Hepatocyte (in vitro differentiated cells): ENCODE results near the gene TCF4. TPM values are rescaled to one million over a fixed set of nuclear protein-coding genes. Genes with fewer than 3 reads are reported as not detected.

Source experiments
- DNase-seq: peaks from one replicate; pipeline ENCODE4 v3.0.0-alpha.2; 2016; ENCODE audit warnings: low spot score
- H2AFZ ChIP-seq: fragments of 200-600 bp; sonication (generic); 2 replicates; pipeline ENCODE4 v1.6.0; 2016; ENCODE audit warnings: antibody characterized with exemption, mild to moderate bottlenecking
- H3K27ac ChIP-seq: fragments of 200-600 bp; sonication (generic); 2 replicates; pipeline ENCODE4 v1.5.1; 2016; ENCODE audit warnings: mild to moderate bottlenecking
- H3K27me3 ChIP-seq: fragments of 200-600 bp; sonication (generic); 2 replicates; pipeline ENCODE4 v1.6.1; 2016
- H3K36me3 ChIP-seq: fragments of 200-600 bp; sonication (generic); replicated peaks from 2 replicates; pipeline ENCODE4 v1.5.1; 2016; ENCODE audit warnings: low read depth; ENCODE audit not compliant: insufficient read depth
- H3K4me1 ChIP-seq: fragments of 200-600 bp; sonication (generic); 2 replicates; pipeline ENCODE4 v1.5.1; 2016; ENCODE audit warnings: mild to moderate bottlenecking, moderate library complexity; ENCODE audit not compliant: insufficient read depth
- H3K4me2 ChIP-seq: fragments of 200-600 bp; sonication (generic); 2 replicates; pipeline ENCODE4 v1.6.0; 2016
- H3K4me3 ChIP-seq: fragments of 200-600 bp; sonication (generic); 2 replicates; pipeline ENCODE4 v1.5.1; 2016; ENCODE audit warnings: mild to moderate bottlenecking
- H3K79me2 ChIP-seq: fragments of 200-600 bp; sonication (generic); 2 replicates; pipeline ENCODE4 v1.6.0; 2017; ENCODE audit warnings: mild to moderate bottlenecking
- H3K9me2 ChIP-seq: fragments of 200-600 bp; sonication (generic); replicated peaks from 2 replicates; pipeline ENCODE4 v1.6.0; 2017; ENCODE audit warnings: mild to moderate bottlenecking; ENCODE audit not compliant: insufficient read depth
- H3K9me3 ChIP-seq: fragments of 200-600 bp; sonication (generic); 2 replicates; pipeline ENCODE4 v1.5.1; 2016; ENCODE audit warnings: low read depth, mild to moderate bottlenecking
- H4K20me1 ChIP-seq: fragments of 200-600 bp; sonication (generic); 2 replicates; pipeline ENCODE4 v1.6.0; 2016; ENCODE audit warnings: mild to moderate bottlenecking; ENCODE audit not compliant: insufficient read depth, poor library complexity, severe bottlenecking
- EZH2 ChIP-seq: fragments of 200-600 bp; sonication (generic); IDR thresholded peaks from 2 replicates; pipeline ENCODE4 v1.6.1; 2016; ENCODE audit warnings: antibody characterized with exemption, mild to moderate bottlenecking, borderline replicate concordance
- EZH2phosphoT487 ChIP-seq: fragments of 200-600 bp; sonication (generic); IDR thresholded peaks from one replicate; pipeline ENCODE4 v1.6.1; 2018; ENCODE audit warnings: antibody characterized with exemption, mild to moderate bottlenecking, low read depth, moderate library complexity; ENCODE audit not compliant: unreplicated experiment, severe bottlenecking
- WGBS: methylation state at CpG from one replicate; pipeline ENCODE4 v1.1.6; 2016; ENCODE audit warnings: low lambda C conversion rate; ENCODE audit errors: missing lambda C conversion rate; 5-methylcytosine and 5-hydroxymethylcytosine counted together
- polyA plus RNA-seq: library from polyadenylated mRNA; unstranded; fragments of >200 nt; fragmentation: Nextera tagmentation; extraction: Ambion mirVana; gene quantifications from 2 replicates; pipeline ENCODE4 v1.2.1, GENCODE V29; 2016
- total RNA-seq: library from RNA; depleted of rRNA; stranded (reverse); fragments of >200 nt; gene quantifications from 2 replicates; pipeline ENCODE4 v1.2.3, GENCODE V29; 2014
- TF ChIP-seq, protein P1 (sequence below): fragments of 200-600 bp; sonication (generic); IDR thresholded peaks from 2 replicates; pipeline ENCODE4 v1.5.1; 2016; ENCODE audit warnings: antibody characterized with exemption, mild to moderate bottlenecking; ENCODE audit not compliant: poor library complexity

TCF4 gene
- total and polyA plus RNA-seq, 2 experiments from 2014 or later = 40.5 to 65.2 TPM

DNA sequence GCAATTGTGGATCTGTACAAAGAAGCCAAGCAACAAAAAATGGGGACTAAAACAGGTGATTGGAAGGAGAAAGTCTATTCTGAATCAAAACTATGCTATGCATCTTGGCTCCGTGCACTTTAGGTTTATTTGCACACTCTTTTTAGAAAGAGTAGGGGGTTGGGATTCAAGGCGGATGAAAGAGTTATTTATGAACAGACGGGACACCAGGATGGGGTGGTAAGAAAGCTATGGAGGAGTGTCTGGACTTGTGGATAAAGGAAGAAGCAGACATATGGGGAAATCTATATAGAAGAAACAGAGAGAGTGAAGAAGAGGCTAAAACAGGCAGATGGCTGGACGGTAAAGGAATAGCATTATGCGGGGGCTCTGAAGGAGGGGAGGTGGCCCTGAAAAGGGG lies 57.8 kb downstream of the TCF4 start:
- no peaks in the 10 kb centered on the region for H3K9me3 ChIP-seq
- H3K4me1 ChIP-seq = peaks cover 6% of the 10 kb centered on the region
- DNase-seq = no peak
- no peaks in the 10 kb centered on the region for H3K27me3 ChIP-seq
- no peak for TF ChIP-seq EZH2
- TF ChIP-seq EZH2phosphoT487 = no peak
- TF ChIP-seq, protein P1, sequence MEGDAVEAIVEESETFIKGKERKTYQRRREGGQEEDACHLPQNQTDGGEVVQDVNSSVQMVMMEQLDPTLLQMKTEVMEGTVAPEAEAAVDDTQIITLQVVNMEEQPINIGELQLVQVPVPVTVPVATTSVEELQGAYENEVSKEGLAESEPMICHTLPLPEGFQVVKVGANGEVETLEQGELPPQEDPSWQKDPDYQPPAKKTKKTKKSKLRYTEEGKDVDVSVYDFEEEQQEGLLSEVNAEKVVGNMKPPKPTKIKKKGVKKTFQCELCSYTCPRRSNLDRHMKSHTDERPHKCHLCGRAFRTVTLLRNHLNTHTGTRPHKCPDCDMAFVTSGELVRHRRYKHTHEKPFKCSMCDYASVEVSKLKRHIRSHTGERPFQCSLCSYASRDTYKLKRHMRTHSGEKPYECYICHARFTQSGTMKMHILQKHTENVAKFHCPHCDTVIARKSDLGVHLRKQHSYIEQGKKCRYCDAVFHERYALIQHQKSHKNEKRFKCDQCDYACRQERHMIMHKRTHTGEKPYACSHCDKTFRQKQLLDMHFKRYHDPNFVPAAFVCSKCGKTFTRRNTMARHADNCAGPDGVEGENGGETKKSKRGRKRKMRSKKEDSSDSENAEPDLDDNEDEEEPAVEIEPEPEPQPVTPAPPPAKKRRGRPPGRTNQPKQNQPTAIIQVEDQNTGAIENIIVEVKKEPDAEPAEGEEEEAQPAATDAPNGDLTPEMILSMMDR = no peak
- WGBS = 77% methylated on average over 5 of the region's 5 CpGs
- H2AFZ ChIP-seq = no peak overlapping the region
- no peak overlapping the region for H3K4me3 ChIP-seq
- H3K36me3 ChIP-seq = no peaks in the 10 kb centered on the region
- no peak overlapping the region for H3K27ac ChIP-seq
- H3K79me2 ChIP-seq = peaks cover 44% of the 10 kb centered on the region
- H3K4me2 ChIP-seq = no peak overlapping the region
- no peaks in the 10 kb centered on the region for H4K20me1 ChIP-seq
- no peaks in the 10 kb centered on the region for H3K9me2 ChIP-seq

DNA sequence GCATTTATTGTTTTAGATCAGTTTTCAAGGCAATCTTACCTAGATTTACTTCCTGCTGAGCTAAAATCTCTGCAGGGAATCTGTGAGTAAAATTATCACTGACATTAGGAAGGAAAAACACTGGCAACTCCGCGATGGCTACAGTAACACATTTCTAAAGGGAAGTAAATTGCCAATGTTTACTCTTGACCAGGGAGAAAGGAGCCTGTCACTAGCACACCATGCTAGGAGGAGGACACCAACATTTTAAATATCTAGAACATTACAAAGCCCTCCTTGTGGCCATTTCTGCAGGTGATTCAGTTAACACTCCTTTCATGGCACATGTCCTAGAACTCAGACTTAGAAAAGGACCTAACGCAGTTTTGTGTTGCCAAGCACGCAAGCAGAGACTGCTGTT lies 58.4 kb downstream of the TCF4 start:
- no peak overlapping the region for H3K4me3 ChIP-seq
- no peak for DNase-seq
- H3K36me3 ChIP-seq = no peaks in the 10 kb centered on the region
- H4K20me1 ChIP-seq = no peaks in the 10 kb centered on the region
- H3K4me2 ChIP-seq = no peak overlapping the region
- H3K27me3 ChIP-seq = no peaks in the 10 kb centered on the region
- 75% methylated on average over 4 of the region's 4 CpGs for WGBS
- H3K9me3 ChIP-seq = no peaks in the 10 kb centered on the region
- no peak overlapping the region for H2AFZ ChIP-seq
- no peak overlapping the region for H3K27ac ChIP-seq
- H3K79me2 ChIP-seq = peaks cover 44% of the 10 kb centered on the region
- H3K4me1 ChIP-seq = peaks cover 6% of the 10 kb centered on the region
- H3K9me2 ChIP-seq = no peaks in the 10 kb centered on the region
- TF ChIP-seq EZH2phosphoT487 (no peak), EZH2 (no peak)
- TF ChIP-seq, protein P1 = no peak

DNA sequence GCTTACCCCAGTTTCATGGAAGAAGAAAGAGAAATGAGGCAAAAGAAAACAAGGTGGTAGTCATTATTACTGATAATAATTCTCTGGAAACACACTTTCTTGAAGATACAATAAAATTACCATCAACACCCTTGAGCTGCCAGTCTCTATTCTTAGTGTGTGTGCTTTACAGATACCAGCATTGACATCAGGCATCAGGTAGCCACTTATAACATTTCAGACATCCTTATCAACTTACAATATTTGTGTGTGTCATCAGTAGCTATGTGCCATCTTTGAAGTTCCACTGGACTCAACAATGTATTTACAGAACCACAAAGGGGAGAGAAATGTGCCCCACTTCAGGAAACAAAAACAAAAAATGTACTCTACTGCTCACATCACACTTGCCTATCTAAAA lies 62.1 kb downstream of the TCF4 start:
- no peak overlapping the region for H3K4me3 ChIP-seq
- peaks cover 28% of the 10 kb centered on the region for H3K79me2 ChIP-seq
- no peaks in the 10 kb centered on the region for H3K27me3 ChIP-seq

More for the DNA sequence above, 62.1 kb downstream of the TCF4 start:
- no peak overlapping the region for H2AFZ ChIP-seq
- H3K4me2 ChIP-seq = no peak overlapping the region
- H3K36me3 ChIP-seq = no peaks in the 10 kb centered on the region
- H3K9me2 ChIP-seq = no peaks in the 10 kb centered on the region
- H3K4me1 ChIP-seq = no peaks in the 10 kb centered on the region
- TF ChIP-seq EZH2phosphoT487 (no peak), EZH2 (no peak)
- TF ChIP-seq, protein P1 = no peak
- no peak for DNase-seq
- peaks cover 3% of the 10 kb centered on the region for H4K20me1 ChIP-seq
- no peak overlapping the region for H3K27ac ChIP-seq
- no peaks in the 10 kb centered on the region for H3K9me3 ChIP-seq
